Stimulated activated CD4-positive, alpha-beta T cell treated with anti-CD3 and anti-CD28 coated beads, Interleukin-1b, Interleukin-23, amount 100 ng/mL, for 24 hours (primary cell): ENCODE measurements around the gene NLRC4.
"Not testable (repeated sequence)": the region's sequence is repeated elsewhere in the genome, so short reads cannot be mapped to it uniquely, and the experiment has no call there.

Experiments
- DNase-seq, 4 experiments: peaks; one replicate each; pipeline ENCODE4 v3.0.0-alpha.2; 2020; ENCODE audit warnings: low read depth in 4 of 4, low spot score in 1 of 4

NLRC4 gene

GRCh38 chr2:32264422-32265105, at the start of gene NLRC4:
Gene NLRC4 (minus strand): TSS chr2:32264886. CDS start chr2:32256775, 8,111 bp downstream.
- DNase-seq = no peak

- DNase-seq = no peak
Measured at GRCh38 chr2:32310577-32310976, 45.9 kb upstream of the NLRC4 start.

- not testable (repeated sequence) for DNase-seq
Measured at GRCh38 chr2:32293966-32294562, 29.4 kb upstream of the NLRC4 start.

GRCh38 chr2:32293493-32293892, 28.8 kb upstream of the NLRC4 start:
- DNase-seq = not testable (repeated sequence)

- DNase-seq = no peak
Measured at GRCh38 chr2:32291746-32292145, 27.1 kb upstream of the NLRC4 start.

- no peak for DNase-seq
Measured at GRCh38 chr2:32290000-32290339, 25.3 kb upstream of the NLRC4 start.

GRCh38 chr2:32289165-32289999, 24.7 kb upstream of the NLRC4 start:
- DNase-seq = no peak

GRCh38 chr2:32284321-32284720, 19.6 kb upstream of the NLRC4 start:
- no peak for DNase-seq

- DNase-seq = no peak
Measured at GRCh38 chr2:32278478-32278853, 13.8 kb upstream of the NLRC4 start.

GRCh38 chr2:32277674-32278477, 13.2 kb upstream of the NLRC4 start, which contains the start of gene YIPF4:
Gene YIPF4 (plus strand): TSS chr2:32277904. CDS start chr2:32278156, 252 bp downstream.
- peak; percentile 64 to 77 (median 76) for DNase-seq

- no peak for DNase-seq
Measured at GRCh38 chr2:32277363-32277673, 12.6 kb upstream of the NLRC4 start.

- DNase-seq = not testable (repeated sequence)
Measured at GRCh38 chr2:32275790-32276189, 11.1 kb upstream of the NLRC4 start.

- no peak for DNase-seq
Measured at GRCh38 chr2:32274289-32274688, 9.6 kb upstream of the NLRC4 start.

- no peak for DNase-seq
Measured at GRCh38 chr2:32272279-32272678, 7.6 kb upstream of the NLRC4 start.

- no peak for DNase-seq
Measured at GRCh38 chr2:32271063-32271462, 6.4 kb upstream of the NLRC4 start.

- DNase-seq = no peak
Measured at GRCh38 chr2:32262105-32262504, 2.6 kb downstream of the NLRC4 start.

GRCh38 chr2:32260376-32260775, 4.3 kb downstream of the NLRC4 start:
- no peak for DNase-seq

GRCh38 chr2:32258242-32258641, 6.4 kb downstream of the NLRC4 start:
- no peak for DNase-seq

- no peak for DNase-seq
Measured at GRCh38 chr2:32250290-32250689, 14.4 kb downstream of the NLRC4 start.

GRCh38 chr2:32249731-32250236, 14.9 kb downstream of the NLRC4 start:
- DNase-seq = no peak

- no peak for DNase-seq
Measured at GRCh38 chr2:32248299-32248698, 16.4 kb downstream of the NLRC4 start.
